Measurements from ENCODE around the gene AIFM2.

Gene AIFM2

GRCh38 chr10:70146489-70147258, 14.0 kb upstream of the AIFM2 start, which contains the start of gene TYSND1:
TYSND1 (minus strand) TSS chr10:70146700; CDS start chr10:70146586, 114 bp downstream.
- peak; percentile 98 for DNase-seq (ENCODE audit: low read depth)

- DNase-seq (ENCODE audit: low read depth): peak; percentile 76
Observed at GRCh38 chr10:70145666-70146488, 13.3 kb upstream of the AIFM2 start.

GRCh38 chr10:70145166-70145665, 12.6 kb upstream of the AIFM2 start:
- DNase-seq (ENCODE audit: low read depth): peak; percentile 11

- DNase-seq (ENCODE audit: low read depth): no peak
Observed at GRCh38 chr10:70144372-70145110, 11.9 kb upstream of the AIFM2 start.

- no peak for DNase-seq (ENCODE audit: low read depth)
Observed at GRCh38 chr10:70142555-70142954, 9.9 kb upstream of the AIFM2 start.

GRCh38 chr10:70140297-70140696, 7.7 kb upstream of the AIFM2 start:
- DNase-seq (ENCODE audit: low read depth): no peak

GRCh38 chr10:70139997-70140250, 7.3 kb upstream of the AIFM2 start:
- DNase-seq (ENCODE audit: low read depth): no peak

- DNase-seq (ENCODE audit: low read depth): no peak
Observed at GRCh38 chr10:70139151-70139996, 6.7 kb upstream of the AIFM2 start.

- DNase-seq (ENCODE audit: low read depth): no peak
Observed at GRCh38 chr10:70137927-70138883, 5.6 kb upstream of the AIFM2 start.

GRCh38 chr10:70137135-70137534, 4.5 kb upstream of the AIFM2 start:
- no peak for DNase-seq (ENCODE audit: low read depth)

- no peak for DNase-seq (ENCODE audit: low read depth)
Observed at GRCh38 chr10:70135684-70136083, 3.1 kb upstream of the AIFM2 start.

- DNase-seq (ENCODE audit: low read depth): no peak
Observed at GRCh38 chr10:70135046-70135445, 2.4 kb upstream of the AIFM2 start.

GRCh38 chr10:70131560-70131937, 1.1 kb downstream of the AIFM2 start:
- no peak for DNase-seq (ENCODE audit: low read depth)

GRCh38 chr10:70130878-70131559, 1.6 kb downstream of the AIFM2 start:
- peak; percentile 55 for DNase-seq (ENCODE audit: low read depth)

GRCh38 chr10:70126700-70127395, 5.8 kb downstream of the AIFM2 start:
- DNase-seq (ENCODE audit: low read depth): no peak

- DNase-seq (ENCODE audit: low read depth): no peak
Observed at GRCh38 chr10:70125918-70126552, 6.6 kb downstream of the AIFM2 start.

- DNase-seq (ENCODE audit: low read depth): no peak
Observed at GRCh38 chr10:70124918-70125317, 7.7 kb downstream of the AIFM2 start.

- DNase-seq (ENCODE audit: low read depth): no peak
Observed at GRCh38 chr10:70124415-70124814, 8.2 kb downstream of the AIFM2 start.

- no peak for DNase-seq (ENCODE audit: low read depth)
Observed at GRCh38 chr10:70123817-70124216, 8.8 kb downstream of the AIFM2 start.
